Choroid plexus epithelial cell (primary cell): ENCODE data around the gene LAPTM5.

Experiments used
- DNase-seq: peaks from one replicate; pipeline ENCODE4 v3.0.0-alpha.2; 2010; ENCODE audit warnings: low read depth
- H3K4me3 ChIP-seq: 2 replicates; pipeline ENCODE4 v1.5.1; 2011; ENCODE audit warnings: low read depth, mild to moderate bottlenecking, control low read depth, low read length, moderate library complexity
- TF ChIP-seq, protein P1 (sequence below): conservative IDR thresholded peaks from 2 replicates; pipeline ENCODE4 v1.5.1; 2011; ENCODE audit warnings: low read depth, mild to moderate bottlenecking, control low read depth, inconsistent platforms, low read length, moderate library complexity

The LAPTM5 gene

DNA sequence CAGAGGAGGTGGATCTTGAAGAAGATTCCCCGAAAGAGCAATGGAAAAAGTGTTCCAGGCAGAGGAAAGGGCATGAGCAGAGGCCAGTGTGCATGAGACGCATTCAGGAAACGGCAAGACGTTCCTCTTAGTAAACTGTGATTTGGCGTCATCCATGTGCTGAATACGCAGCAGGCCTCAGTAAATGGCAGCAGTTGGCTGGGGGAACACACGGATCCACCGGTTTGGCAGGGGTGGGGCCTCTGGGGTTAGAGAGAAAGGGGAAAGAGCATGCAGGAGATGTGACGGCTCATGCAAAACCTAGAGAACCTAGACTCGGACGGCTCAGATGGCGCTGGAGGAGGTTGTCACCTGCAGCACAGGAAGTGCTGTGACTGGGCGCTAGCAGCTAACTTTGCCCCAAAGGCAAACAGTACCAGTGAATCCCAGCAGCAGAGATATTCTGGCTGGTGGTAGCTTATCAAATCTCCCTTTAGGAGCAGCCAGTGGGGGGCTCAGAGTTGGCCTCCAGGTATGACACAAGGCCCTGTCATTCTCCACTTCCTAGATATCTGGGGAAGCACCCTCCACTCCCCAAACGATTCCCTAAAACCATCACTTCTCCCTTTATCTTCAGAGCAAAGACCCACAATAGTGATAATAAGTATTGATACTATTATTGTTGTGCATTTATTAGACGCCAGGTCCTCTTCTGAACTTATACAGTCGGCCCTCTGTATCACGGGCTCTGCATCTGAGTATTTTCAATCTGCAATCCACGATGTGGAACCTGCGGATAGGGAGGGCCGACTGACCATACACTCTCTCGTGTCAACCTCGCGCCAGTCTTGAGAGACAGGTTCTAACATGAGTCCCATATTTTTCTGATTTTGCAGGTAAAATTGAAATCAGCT, 7.6 kb downstream of the LAPTM5 start:
- no peak overlapping the region for H3K4me3 ChIP-seq
- DNase-seq: no peak
- TF ChIP-seq, protein P1, sequence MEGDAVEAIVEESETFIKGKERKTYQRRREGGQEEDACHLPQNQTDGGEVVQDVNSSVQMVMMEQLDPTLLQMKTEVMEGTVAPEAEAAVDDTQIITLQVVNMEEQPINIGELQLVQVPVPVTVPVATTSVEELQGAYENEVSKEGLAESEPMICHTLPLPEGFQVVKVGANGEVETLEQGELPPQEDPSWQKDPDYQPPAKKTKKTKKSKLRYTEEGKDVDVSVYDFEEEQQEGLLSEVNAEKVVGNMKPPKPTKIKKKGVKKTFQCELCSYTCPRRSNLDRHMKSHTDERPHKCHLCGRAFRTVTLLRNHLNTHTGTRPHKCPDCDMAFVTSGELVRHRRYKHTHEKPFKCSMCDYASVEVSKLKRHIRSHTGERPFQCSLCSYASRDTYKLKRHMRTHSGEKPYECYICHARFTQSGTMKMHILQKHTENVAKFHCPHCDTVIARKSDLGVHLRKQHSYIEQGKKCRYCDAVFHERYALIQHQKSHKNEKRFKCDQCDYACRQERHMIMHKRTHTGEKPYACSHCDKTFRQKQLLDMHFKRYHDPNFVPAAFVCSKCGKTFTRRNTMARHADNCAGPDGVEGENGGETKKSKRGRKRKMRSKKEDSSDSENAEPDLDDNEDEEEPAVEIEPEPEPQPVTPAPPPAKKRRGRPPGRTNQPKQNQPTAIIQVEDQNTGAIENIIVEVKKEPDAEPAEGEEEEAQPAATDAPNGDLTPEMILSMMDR: no peak

DNA sequence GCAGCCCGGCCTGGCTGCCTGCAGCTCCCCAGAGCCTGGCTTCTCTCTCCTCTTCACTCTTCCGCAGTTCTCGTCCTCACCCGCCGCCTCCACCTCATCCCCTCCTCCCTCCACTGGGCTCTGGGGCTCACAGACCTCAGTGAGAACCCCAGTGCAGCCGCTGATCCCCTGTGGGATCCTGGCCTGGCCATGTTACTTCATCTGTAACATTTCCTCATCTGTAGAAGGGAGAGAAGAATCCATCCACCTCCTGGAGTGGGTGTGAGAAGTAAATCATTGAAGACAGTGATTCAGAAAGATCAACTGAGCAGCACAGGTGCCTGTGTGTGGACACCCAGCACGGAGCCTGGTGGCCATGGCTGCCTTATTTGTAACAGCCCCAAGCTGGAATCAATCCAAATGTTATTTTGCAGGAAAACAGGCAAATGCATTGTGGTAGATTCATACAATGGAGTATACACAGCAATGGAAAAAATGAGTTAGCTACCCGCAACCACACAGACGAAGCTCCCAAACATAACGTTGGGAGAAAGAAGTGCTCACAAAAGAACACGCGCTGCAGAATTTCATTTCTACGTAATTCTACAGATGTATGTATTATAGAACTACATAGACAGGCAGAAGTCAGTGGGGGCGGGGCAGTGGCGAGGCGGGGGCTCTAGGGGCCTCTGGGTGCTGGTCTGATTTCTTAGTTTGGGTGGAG, 8.7 kb downstream of the LAPTM5 start:
- H3K4me3 ChIP-seq: no peak overlapping the region
- DNase-seq: no peak
- TF ChIP-seq, protein P1: no peak

- H3K4me3 ChIP-seq: no peak overlapping the region
- TF ChIP-seq, protein P1: no peak
- DNase-seq: no peak
Observed at GRCh38 chr1:30748098-30748698, 9.4 kb downstream of the LAPTM5 start.

DNA sequence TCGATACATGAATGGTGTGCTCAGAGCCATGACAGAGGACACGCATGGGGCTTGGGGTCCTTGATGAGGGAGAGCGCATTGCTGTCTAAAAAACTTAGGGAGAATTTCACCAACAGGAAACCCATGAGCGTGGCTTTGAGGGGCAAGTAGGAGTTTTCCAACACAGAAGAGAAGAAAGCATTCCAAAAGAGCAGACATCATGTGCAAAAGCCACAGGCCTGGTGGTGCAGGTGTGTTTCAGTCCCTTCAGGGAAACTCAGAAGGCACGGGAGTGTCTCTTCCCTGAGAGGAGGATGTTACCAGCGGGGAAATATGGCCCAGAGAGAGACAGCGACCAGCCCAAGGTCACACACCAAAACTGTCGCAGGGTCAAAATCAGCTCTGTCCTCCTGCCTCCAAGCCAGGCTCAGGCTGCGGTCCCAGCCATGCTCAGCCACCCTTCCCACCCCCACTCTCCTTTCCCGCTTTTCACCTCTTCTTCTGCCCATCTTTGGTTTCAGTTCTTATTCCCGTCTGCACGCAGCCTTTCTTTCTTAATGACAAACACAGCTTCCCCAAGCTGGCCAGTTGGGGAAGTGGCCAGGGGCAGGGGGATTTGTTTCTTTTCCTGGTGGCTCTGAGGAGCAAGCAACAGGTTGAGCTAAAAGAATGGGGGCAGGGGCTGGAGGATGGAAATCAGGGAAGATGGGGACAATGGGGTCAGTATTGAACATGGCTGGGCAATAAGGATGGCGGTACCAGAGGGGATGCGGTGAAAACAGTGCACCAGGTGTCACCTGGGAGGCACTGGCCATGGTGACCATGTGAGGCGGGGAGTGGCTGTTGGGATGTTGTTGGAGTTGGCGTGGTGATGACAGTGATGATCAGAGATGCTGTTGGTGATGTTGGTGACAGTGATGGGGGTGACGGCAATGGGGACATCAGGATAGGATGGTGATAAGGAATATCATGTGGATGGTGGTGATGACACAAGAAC, 10.3 kb downstream of the LAPTM5 start:
- no peak for DNase-seq
- H3K4me3 ChIP-seq: no peak overlapping the region

GRCh38 chr1:30746212-30747032, 11.2 kb downstream of the LAPTM5 start:
- TF ChIP-seq, protein P1: no peak
- no peak for DNase-seq
- no peak overlapping the region for H3K4me3 ChIP-seq

More for the DNA sequence above, 10.3 kb downstream of the LAPTM5 start:
- TF ChIP-seq, protein P1: no peak
